NCI-H2196 treated with DMSO at 0.1 percent for 48 hours (cell line): ENCODE measurements around the gene TSPAN33.
"Not testable (repeated sequence)": the region's sequence is repeated elsewhere in the genome, so short reads cannot be mapped to it uniquely, and the experiment has no call there.

Experiments
- DNase-seq: peaks from one replicate; lab custom pipeline; 2025; ENCODE audit not compliant: unreplicated experiment; lab: John Stamatoyannopoulos, UW

Gene TSPAN33, protein sequence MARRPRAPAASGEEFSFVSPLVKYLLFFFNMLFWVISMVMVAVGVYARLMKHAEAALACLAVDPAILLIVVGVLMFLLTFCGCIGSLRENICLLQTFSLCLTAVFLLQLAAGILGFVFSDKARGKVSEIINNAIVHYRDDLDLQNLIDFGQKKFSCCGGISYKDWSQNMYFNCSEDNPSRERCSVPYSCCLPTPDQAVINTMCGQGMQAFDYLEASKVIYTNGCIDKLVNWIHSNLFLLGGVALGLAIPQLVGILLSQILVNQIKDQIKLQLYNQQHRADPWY

DNA sequence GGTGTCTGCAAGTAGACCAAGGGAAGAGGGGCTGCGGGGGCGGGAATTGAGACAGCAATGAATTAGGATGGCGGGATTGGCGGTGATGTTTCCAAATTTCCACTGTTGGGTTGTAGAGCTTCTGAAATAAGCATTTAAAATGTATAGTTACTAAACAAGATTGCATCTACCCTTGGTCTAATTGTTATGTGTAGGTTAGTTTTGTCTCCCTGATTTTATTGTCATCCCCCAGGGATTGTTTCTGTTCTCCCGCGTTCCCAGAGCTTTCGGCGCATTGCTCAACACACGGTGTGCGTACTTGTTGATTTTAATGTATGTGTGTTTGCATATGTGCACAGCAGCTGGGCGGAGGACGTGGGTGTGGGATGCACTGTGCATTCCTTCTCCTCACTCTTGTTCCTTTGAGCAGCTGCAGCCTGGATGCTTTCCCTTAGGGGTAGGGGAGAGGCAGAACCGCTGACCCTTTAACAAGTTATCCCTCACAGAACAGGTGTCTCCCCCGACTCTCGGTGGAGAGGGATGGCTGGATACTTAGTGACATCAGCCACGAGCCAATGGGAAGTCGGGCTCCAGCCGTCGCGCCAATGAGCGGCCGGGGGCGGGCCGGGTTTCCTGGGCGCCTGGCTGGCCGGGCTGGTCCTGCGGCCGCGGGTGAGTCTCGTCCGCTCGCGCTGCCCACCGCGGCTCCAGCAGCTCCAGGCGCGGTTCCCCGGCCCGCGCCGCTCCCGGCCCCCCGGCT is at the start of gene TSPAN33:
TSPAN33 (plus strand) TSS at position 613 of the 739 bp plus-strand sequence. CDS start 274 bp downstream, outside the sequence.
- peak; percentile 49 for DNase-seq

DNA sequence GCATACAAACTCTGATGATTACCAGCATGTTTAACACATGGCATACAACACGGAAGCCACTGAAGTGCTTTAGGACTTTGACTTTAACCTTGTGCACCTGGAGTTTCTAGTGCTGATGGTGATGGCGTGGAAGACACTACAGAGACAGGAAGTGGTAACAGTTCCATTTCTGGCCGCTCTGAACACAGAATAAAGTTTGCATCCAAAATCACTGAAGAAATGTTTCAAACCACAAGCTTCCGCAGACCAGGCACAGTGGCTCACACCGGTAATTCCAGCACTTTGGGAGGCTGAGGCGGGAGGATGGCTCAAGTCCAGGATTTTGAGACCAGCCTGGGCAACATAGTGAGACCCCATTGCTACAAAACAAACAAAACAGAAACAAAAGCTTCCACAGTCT is 49.2 kb upstream of the TSPAN33 start:
- DNase-seq = no peak

DNA sequence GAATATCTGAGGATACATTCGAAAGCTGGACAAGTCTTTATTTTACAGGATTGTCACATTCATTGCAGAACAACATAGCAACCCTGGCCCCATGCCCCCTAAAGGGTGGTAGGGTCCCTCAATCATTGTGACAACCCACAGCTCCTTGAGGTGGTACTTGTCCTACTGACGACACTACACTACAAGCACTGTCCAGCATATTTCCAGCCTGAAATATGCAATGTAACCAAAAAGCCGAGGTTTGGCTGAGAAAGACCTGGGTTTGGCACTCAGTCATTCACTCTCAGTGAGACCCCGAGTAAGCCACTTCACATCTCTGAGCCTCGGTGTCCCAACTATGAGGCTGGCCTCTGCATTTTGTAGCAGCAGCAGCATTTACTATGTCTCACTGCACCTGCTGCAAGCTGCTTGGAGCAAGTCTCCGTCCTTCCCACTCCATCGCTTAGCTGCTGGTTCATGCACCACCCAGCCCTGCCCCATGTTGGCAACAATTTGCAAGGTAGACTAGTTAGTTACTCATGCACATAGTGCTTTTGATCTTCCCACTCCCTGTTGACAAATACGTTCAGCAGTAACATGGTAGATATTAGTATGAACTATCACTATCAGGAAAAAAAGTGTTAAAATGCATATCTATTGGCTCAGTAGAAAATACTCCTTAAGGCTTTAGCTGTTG is 46.0 kb upstream of the TSPAN33 start:
- DNase-seq = no peak

DNA sequence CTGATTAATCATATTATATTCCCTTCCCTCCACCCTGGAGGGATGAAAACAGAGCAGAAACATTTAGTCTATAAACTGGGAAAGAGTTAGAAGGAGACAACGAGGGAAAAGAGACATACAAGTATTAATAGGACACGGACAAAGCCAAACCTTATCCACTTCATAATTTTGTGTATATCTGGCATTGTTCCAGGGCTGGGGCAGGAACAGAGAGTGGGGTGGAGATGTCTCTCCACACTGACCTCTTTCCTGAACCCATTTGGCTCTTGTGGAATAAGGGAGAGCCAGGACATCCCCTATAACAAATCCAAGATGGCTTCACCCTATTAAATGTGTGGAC is 43.7 kb upstream of the TSPAN33 start:
- DNase-seq = no peak

DNA sequence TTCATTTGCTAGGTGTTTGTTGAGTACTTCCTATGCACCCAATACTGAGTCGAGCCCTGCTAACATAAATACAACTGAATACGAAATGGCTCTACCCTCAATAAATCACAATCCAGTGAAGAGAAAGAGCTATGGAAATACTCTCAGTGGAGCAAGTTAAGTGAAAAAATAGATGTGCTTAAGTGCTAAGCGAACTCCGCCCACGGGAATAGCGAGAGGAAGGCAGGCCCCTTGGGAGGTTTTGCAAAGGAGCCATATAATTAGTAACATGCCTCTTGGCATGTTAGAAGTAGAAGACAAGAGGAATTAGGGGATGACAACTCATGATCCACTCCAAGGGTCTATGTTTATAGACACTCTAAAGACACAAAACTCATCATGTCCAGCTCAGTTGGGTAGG is 42.8 kb upstream of the TSPAN33 start:
- no peak for DNase-seq

DNA sequence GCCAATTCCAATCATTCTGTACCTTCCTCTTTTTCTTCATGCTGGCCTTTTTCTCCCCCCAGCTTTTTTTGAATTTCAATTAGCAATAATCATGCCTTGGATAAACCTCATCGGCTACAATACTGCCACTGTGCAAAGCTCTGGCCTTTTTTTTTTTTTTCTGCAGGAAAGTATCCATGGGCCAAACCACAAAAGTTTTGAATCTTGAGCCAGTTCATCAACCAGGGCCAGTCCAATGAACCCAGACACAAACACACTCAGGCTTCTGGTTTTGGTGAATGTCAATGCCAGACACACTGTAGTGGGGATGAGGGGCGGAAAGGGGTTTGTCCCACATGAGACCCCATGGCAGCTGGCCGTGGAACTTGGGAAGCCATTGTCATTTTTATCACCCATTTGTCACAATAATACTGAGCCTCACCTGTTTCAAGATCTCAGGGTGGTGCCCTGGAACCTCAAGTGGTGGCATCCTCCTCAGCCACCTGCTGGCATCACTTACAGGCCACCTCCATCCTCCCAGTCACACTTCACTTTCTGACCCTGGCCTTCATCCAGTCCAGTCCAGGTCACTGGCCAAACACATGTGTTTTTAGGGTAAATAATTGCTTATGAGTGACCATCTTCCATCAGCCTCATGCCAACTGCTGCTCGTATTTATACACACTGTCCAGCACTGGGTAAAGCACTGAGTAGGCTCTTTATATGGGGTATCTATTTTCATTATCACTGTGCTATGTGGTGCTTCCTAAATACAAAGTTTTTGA is 40.8 kb upstream of the TSPAN33 start:
- DNase-seq = no peak

DNA sequence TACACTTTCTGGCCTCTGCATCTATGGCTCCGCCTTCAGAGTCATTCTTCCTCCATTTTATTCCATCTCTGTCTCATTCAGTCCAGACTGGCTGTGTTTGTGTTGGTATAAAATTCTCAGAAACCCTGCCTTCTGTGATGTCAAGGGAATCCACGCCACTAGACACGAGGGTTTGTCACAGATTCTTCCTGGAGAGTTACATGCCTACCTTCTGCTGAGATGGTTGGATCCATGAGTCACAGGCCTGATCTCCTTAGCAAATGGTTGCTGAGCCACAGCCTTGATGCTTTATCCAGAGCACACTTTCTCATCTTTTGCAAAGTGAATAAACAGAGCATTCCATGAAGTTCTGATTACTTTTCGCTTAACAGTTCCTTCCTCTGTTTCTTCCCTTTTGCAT is 35.9 kb upstream of the TSPAN33 start:
- DNase-seq = no peak

DNA sequence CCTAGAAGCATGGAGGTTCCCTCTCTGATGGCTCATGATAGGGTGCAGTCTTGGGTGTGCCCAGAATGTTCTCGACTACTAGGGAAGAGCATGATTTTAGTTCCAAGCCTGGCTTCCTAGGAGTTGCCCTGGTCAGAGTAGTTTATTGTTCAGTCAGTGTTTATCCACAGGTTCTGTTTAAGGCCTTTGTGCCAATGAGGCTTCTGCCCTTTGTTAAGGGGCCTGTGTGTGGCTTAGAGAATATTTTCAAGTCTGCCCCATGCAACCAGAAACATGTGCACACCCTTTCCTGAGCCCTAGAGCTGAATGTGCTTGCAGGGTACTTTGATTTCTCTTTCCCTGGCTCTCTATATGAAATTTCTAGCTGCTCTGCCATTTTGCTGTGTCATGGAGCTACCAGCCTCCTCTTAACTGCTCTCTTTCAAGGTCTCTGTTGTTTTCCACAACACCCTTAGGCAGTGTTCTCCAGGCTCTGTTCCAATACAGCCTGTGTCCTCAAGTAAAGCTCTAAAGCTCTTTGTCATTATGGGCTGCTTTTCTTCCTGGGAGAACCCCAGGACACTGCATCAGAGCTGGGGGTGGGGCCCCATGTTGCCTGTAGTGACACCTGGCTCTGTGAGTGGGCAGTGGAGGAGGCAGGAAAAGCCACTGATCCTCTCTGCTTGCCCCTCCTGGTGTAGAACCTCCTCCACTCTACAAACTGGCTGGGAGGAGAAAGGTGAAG is 34.1 kb upstream of the TSPAN33 start:
- peak; percentile 9 for DNase-seq

DNA sequence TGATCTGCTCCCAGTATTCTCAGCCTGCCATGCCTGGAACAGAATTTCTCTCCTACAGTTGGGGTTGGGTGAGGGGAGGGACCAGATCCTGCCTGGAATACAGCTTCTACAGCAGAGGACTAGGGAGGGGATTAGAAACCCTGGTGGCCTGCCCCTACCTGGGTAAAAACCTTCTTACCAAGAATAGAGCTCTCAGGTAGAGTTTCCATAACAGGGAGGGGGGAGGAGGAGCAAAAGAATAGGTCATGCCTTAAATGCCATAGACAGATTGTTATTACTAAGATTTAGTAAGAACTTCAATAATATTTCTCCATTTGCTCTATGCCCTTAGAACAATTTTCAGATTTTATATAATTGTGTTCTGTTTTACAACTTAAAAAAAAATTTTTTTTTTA is 33.5 kb upstream of the TSPAN33 start:
- no peak for DNase-seq

DNA sequence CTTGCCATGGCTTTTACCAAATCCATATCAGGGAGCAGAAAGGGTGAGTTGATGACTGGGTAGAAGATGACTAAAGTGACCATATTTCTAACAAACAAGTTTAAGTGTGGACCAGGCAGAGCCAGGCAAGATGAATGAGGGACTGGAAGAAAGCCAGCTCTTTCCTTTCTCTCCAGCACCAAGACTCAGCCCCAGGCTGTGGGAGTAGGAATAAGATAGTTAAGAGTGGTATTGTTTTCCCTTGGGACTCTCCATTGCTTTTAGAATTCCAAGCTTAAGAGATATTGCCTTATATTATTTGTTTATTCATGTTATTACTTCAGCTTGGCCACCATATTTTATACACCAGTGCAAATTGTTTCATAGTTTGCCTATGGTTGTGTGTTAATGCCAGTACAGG is 28.8 kb upstream of the TSPAN33 start:
- no peak for DNase-seq

DNA sequence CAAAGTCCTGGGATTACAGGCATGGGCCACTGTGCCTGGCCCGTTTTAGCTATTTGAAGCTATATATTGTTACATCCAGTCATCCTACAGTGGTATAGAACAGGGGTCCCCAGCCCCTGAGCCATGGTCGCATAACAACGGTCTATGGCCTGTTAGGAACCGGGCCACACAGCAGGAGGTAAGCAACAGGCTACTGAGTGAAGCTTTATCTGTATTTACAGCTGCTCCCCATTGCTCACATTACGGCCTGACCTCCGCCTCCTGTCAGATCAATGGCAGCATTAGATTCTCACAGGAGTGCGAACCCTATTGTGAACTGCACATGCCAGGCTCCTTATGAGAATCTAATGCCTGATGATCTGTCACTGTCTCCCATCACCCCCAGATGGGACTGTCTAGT is 26.3 kb upstream of the TSPAN33 start:
- DNase-seq = no peak

DNA sequence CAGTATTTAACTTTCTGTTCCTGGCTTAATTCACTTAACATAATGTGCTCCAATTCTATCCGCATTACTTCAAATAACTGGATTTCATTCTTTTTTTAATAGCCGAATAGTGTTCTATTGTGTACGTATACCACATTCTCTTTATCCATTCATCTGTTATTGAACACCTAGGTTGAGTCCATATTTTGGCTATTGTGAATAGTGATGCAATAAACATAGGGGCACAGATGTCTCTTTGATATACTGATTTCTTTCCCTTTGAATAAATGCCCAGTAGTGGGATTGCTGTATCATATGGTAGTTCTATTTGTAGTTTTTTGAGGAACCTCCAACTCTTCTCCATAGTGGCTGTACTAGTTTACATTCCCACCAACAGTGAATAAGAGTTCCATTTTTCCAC is 25.5 kb upstream of the TSPAN33 start:
- DNase-seq = no peak

DNA sequence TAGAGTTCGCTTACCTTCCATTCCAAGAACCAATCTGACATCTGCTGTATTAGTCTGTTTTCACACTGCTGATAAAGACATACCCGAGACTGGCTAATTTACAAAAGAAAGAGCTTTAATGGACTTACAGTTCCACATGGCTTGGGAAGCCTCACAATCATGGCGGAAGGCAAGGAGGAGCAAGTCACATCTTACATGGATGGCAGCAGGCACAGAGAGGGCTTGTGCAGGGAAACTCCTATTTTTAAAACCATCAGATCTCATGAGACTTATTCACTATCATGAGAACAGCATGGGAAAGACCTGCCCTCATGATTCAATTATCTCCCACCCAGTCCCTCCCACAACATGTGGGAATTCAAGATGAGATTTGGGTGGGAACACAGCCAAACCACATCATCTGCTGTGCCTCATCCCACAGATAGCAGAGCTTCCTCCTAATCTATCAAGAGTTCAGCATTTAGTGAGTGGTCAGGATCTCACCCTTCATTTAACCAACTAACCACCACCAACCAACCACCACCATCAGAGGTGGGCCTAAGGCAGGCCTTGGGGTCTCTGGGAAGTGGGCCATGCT is 22.9 kb upstream of the TSPAN33 start:
- DNase-seq = not testable (repeated sequence)

DNA sequence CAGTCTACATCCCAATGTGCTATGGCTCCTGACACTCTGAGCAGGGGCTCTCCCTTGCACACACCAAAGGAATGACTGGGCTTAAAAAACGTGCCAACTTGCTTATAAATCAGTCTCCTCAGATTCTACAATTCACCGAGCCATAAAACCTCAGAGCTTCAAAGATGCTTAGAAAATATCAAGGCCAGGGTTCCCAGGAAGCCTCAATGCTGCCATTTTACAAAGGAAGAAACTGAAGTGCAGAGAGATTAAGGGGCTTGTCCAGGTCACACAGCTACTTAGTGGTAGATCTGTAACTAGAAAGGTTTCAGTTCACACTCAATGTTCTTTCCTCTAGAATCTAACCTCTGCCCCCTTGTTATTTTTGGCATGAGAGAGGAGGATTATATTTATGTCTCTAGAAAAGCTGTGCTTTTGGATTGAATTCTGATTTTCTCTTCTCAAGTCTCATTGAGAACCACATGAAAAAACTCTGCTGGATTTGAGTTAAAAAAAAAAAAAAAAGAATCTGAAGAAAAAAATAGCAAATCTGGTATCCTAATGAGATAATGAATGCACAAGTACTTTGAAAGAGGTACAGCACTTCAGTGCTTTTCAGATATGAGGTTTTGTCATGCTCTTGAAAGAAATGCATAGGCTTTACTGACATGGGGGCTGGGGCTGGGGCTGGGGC is 22.3 kb upstream of the TSPAN33 start:
- no peak for DNase-seq

DNA sequence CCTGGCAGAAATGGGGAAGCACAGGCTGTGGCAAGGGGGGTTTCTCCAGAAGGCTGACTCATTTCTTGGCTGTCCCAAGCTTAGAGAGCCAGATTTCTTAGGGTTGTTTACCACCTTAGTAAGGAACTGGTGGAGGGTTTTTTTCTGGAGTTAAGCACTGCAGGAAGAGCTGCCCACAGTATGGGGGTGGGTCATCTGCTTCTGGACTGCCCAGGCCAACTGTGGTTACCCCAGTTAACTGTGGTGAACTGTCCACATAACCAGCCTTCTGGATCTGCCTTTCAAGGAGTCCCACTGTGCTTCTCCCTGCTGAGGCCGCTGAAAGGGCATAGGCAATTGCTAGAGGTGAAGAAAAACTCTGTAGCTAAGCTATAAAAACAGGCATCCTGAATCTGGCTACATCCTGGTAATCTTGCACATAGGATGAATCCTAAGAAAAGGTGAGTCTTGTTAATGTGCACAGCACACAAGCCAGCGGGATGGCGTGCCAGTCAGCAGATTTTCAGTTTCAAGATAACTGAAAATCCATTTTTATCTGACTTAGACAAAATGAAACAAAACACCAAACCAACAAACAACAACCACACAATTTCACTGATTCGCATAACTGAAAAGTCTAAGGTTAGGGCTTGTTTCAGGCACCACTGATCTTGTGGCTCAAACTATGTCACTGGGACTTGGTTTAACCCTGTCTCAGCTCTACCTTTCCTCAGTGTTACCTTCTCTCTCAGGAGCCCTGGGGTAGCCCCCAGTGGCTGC is 21.6 kb upstream of the TSPAN33 start:
- DNase-seq = no peak

DNA sequence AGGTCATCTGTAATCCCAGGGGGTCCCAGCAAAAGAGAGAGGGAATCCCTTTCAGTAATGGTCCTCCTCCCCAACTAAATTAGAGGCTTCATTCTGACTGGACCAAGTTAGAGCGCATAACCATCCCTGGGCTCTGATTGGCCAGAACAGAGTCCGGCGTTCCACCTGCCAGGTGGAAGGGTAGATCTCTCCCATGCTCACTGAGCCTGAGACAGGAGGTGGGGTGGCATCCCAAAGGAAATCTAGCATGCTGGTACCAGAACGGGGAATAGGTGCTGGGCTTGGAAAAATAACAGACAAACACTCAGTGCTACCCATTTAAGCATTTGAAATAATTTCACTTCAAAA is 21.0 kb upstream of the TSPAN33 start:
- no peak for DNase-seq

DNA sequence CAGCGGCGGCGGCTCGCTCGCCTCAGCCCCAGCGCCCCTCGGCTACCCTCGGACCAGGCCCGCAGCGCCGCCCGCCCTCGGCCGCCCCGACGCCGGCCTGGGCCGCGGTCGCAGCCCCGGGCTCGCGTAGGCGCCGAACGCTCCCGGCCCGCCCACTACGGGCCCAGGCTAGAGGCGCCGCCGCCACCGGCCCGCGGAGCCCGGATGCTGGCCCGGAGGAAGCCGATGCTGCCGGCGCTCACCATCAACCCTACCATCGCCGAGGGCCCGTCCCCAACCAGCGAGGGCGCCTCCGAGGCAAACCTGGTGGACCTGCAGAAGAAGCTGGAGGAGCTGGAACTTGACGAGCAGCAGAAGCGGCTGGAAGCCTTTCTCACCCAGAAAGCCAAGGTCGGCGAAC is 18.2 kb upstream of the TSPAN33 start:
- DNase-seq = no peak

DNA sequence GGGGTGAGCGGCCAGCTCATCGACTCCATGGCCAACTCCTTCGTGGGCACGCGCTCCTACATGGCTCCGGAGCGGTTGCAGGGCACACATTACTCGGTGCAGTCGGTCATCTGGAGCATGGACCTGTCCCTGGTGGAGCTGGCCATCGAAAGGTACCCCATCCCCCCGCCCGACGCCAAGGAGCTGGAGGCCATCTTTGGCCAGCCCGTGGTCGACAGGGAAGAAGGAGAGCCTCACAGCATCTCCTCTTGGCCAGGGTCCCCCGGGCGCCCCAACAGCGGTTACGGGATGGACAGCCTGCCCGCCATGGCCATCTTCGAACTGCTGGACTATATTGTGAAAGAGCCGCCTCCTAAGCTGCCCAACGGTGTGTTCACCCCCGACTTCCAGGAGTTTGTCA is 17.4 kb upstream of the TSPAN33 start:
- no peak for DNase-seq

DNA sequence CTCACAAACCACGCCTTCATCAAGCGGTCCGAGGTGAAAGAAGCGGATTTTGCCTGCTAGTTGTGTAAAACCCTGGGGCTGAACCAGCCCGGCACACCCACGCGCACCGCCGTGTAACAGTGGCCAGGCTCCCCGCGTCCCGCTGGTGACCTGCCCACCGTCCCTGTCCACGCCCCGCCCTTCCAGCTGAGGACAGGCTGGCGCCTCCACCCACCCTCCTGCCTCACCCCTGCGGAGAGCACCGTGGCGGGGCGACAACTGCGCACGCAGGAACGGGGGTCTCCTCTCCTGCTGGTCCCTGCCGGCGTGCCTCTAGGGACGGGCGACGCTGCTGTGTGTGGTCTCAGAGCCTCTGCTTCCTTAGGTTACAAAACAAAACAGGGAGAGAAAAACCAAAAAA is 16.9 kb upstream of the TSPAN33 start:
- no peak for DNase-seq
